ENCODE results near the gene TIMM29.

DNA sequence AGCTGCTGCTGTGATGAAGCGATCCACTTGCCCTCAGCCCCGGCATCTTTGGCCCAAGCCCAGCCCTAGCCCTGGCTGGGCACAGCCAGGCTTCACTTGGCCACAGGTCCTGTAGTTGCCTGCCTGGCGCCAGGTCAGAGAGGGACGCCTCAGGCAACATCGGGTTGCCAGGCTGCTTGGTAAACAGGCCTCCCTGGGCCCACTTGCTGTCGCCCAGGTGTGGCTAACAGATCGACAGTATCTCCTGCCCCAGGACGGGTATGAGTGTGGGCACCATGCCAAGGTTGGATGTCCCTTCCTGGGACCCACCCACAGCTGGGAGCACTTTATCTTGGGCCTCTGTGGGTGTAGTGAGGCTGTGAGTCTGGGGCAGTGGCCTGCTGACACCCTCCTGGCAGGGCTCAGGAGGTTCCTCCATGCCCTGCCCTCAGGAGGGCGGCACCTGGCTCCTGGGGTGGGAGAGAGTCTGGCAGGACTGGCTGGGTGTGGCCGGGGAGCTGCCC is 29.4 kb upstream of the TIMM29 start:
- TF ChIP-seq MAFK (IDR thresholded peaks at IDR 0.05; ENCODE audit: partially characterized antibody) (no peak), FOSL2 (IDR thresholded peaks at IDR 0.05) (no peak), FOSL2 (CRISPR knock-in tag; IDR thresholded peaks at IDR 0.05) (no peak), RAD21 (conservative IDR thresholded peaks at IDR 0.05 in 1 of 2, IDR thresholded peaks at IDR 0.05 in 1 of 2) (no peak), POLR2A (IDR thresholded peaks at IDR 0.05; ENCODE audit: low read length) (no peak), HEYL (CRISPR knock-in tag; IDR thresholded peaks at IDR 0.05) (no peak), RARB (CRISPR knock-in tag; IDR thresholded peaks at IDR 0.05) (no peak)
- TF ChIP-seq, protein P1, sequence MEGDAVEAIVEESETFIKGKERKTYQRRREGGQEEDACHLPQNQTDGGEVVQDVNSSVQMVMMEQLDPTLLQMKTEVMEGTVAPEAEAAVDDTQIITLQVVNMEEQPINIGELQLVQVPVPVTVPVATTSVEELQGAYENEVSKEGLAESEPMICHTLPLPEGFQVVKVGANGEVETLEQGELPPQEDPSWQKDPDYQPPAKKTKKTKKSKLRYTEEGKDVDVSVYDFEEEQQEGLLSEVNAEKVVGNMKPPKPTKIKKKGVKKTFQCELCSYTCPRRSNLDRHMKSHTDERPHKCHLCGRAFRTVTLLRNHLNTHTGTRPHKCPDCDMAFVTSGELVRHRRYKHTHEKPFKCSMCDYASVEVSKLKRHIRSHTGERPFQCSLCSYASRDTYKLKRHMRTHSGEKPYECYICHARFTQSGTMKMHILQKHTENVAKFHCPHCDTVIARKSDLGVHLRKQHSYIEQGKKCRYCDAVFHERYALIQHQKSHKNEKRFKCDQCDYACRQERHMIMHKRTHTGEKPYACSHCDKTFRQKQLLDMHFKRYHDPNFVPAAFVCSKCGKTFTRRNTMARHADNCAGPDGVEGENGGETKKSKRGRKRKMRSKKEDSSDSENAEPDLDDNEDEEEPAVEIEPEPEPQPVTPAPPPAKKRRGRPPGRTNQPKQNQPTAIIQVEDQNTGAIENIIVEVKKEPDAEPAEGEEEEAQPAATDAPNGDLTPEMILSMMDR (IDR thresholded peaks at IDR 0.05), result no peak
- TF ChIP-seq, protein P2, sequence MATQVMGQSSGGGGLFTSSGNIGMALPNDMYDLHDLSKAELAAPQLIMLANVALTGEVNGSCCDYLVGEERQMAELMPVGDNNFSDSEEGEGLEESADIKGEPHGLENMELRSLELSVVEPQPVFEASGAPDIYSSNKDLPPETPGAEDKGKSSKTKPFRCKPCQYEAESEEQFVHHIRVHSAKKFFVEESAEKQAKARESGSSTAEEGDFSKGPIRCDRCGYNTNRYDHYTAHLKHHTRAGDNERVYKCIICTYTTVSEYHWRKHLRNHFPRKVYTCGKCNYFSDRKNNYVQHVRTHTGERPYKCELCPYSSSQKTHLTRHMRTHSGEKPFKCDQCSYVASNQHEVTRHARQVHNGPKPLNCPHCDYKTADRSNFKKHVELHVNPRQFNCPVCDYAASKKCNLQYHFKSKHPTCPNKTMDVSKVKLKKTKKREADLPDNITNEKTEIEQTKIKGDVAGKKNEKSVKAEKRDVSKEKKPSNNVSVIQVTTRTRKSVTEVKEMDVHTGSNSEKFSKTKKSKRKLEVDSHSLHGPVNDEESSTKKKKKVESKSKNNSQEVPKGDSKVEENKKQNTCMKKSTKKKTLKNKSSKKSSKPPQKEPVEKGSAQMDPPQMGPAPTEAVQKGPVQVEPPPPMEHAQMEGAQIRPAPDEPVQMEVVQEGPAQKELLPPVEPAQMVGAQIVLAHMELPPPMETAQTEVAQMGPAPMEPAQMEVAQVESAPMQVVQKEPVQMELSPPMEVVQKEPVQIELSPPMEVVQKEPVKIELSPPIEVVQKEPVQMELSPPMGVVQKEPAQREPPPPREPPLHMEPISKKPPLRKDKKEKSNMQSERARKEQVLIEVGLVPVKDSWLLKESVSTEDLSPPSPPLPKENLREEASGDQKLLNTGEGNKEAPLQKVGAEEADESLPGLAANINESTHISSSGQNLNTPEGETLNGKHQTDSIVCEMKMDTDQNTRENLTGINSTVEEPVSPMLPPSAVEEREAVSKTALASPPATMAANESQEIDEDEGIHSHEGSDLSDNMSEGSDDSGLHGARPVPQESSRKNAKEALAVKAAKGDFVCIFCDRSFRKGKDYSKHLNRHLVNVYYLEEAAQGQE (IDR thresholded peaks at IDR 0.05), result no peak
- TF ChIP-seq, protein P3, sequence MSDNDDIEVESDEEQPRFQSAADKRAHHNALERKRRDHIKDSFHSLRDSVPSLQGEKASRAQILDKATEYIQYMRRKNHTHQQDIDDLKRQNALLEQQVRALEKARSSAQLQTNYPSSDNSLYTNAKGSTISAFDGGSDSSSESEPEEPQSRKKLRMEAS (IDR thresholded peaks at IDR 0.05), result no peak

All from A549 (cell line).